Measurements from ENCODE around the gene MUSTN1.
A peak's percentile ranks its signal among the peaks of the same experiment; 100 is the strongest.

Gene MUSTN1

GRCh38 chr3:52793702-52794611, 40.9 kb downstream of the MUSTN1 start:
- no peak for TF ChIP-seq CTCF (IDR thresholded peaks at IDR 0.05; ENCODE audit: low read depth, low read length, missing control alignments)
- in situ Hi-C loops (cut with HindIII; ENCODE audit: low pct_ligation_motif_present, low sequenced_read_pairs): no loop called here
- Histone ChIP-seq H3K4me3 (ENCODE audit: low read depth, low read length) (no peak overlapping the region), H3K27ac (no peak overlapping the region), H3K36me3 (replicated peaks) (no peaks in the 10 kb centered on the region), H3K27me3 (replicated peaks) (no peaks in the 10 kb centered on the region)
- no peak for DNase-seq

- in situ Hi-C loops (cut with HindIII; ENCODE audit: low pct_ligation_motif_present, low sequenced_read_pairs): no loop called here
- no peak overlapping the region for H3K4me3 ChIP-seq (ENCODE audit: low read depth, low read length)
- TF ChIP-seq CTCF (IDR thresholded peaks at IDR 0.05; ENCODE audit: low read depth, low read length, missing control alignments): no peak
- DNase-seq: no peak
- no peaks in the 10 kb centered on the region for H3K27me3 ChIP-seq (replicated peaks)
- no peak overlapping the region for H3K27ac ChIP-seq
- H3K36me3 ChIP-seq (replicated peaks): no peaks in the 10 kb centered on the region
Observed at GRCh38 chr3:52792961-52793695, 41.7 kb downstream of the MUSTN1 start.

GRCh38 chr3:52792413-52792812, 42.4 kb downstream of the MUSTN1 start:
- peak; percentile 38 for TF ChIP-seq CTCF (IDR thresholded peaks at IDR 0.05; ENCODE audit: low read depth, low read length, missing control alignments)
- no peak overlapping the region for H3K4me3 ChIP-seq (ENCODE audit: low read depth, low read length)
- DNase-seq: no peak
- no peaks in the 10 kb centered on the region for H3K27me3 ChIP-seq (replicated peaks)
- H3K27ac ChIP-seq: no peak overlapping the region
- no peaks in the 10 kb centered on the region for H3K36me3 ChIP-seq (replicated peaks)
- in situ Hi-C loops (cut with HindIII; ENCODE audit: low pct_ligation_motif_present, low sequenced_read_pairs): no loop called here

GRCh38 chr3:52791928-52792327, 42.9 kb downstream of the MUSTN1 start:
- no peak for TF ChIP-seq CTCF (IDR thresholded peaks at IDR 0.05; ENCODE audit: low read depth, low read length, missing control alignments)
- in situ Hi-C loops (cut with HindIII; ENCODE audit: low pct_ligation_motif_present, low sequenced_read_pairs): no loop called here
- Histone ChIP-seq H3K36me3 (replicated peaks) (no peaks in the 10 kb centered on the region), H3K27ac (no peak overlapping the region), H3K4me3 (ENCODE audit: low read depth, low read length) (no peak overlapping the region), H3K27me3 (replicated peaks) (no peaks in the 10 kb centered on the region)
- no peak for DNase-seq

- H3K36me3 ChIP-seq (replicated peaks): no peaks in the 10 kb centered on the region
- H3K4me3 ChIP-seq (ENCODE audit: low read depth, low read length): no peak overlapping the region
- no peak overlapping the region for H3K27ac ChIP-seq
- no peak for DNase-seq
- H3K27me3 ChIP-seq (replicated peaks): no peaks in the 10 kb centered on the region
- in situ Hi-C loops (cut with HindIII; ENCODE audit: low pct_ligation_motif_present, low sequenced_read_pairs): no loop called here
- no peak for TF ChIP-seq CTCF (IDR thresholded peaks at IDR 0.05; ENCODE audit: low read depth, low read length, missing control alignments)
Observed at GRCh38 chr3:52791366-52791765, 43.5 kb downstream of the MUSTN1 start.

All from brain microvascular endothelial cell (primary cell).